Naive thymus-derived CD4-positive, alpha-beta T cell (primary cell): ENCODE measurements around the gene DFFA. TPM values are rescaled to one million over a fixed set of nuclear protein-coding genes. Genes with fewer than 3 reads are reported as not detected.

Experiments
- ATAC-seq: fragments of 150-1000 bp; cut with Tn5 transposase; 2 replicates; pipeline ENCODE4 v1.10.0; 2021; ENCODE audit warnings: mild to moderate bottlenecking, moderate library complexity
- CTCF ChIA-PET: fragments of 350-600 bp; sonication (Branson Sonifier 250); formaldehyde crosslinking; loops from one replicate; lab custom pipeline; 2021; ENCODE audit warnings: antibody characterized with exemption; lab: Charles Lee
- POLR2A ChIA-PET: fragments of 350-600 bp; sonication (Branson Sonifier 250); formaldehyde crosslinking; loops from one replicate; lab custom pipeline; 2021; ENCODE audit warnings: antibody characterized with exemption, inconsistent platforms; lab: Charles Lee
- DNase-seq, 9 donors: peaks; one replicate each; pipeline versions ENCODE4 v3.0.0 to v3.0.0-alpha.2; 2020 to 2022; ENCODE audit warnings: mixed read lengths in 1 of 9
- H3K27ac ChIP-seq: one replicate; pipeline ENCODE4 v1.7.0; 2013; ENCODE audit warnings: mild to moderate bottlenecking, low read depth, low read length, moderate library complexity
- H3K27me3 ChIP-seq, 2 donors: one replicate each; pipeline ENCODE4 v1.7.0; 2013; ENCODE audit warnings: low read length in 2 of 2, mild to moderate bottlenecking in 2 of 2, moderate library complexity in 2 of 2; ENCODE audit not compliant: control insufficient read depth in 2 of 2, insufficient read depth in 2 of 2
- H3K36me3 ChIP-seq, 3 experiments: 1 replicate in 2 of 3; 2 replicates in 1 of 3; pipeline ENCODE4 v1.7.0; 2013; ENCODE audit warnings: low read length in 3 of 3, mild to moderate bottlenecking in 3 of 3, moderate library complexity in 1 of 3; ENCODE audit not compliant: insufficient read depth in 3 of 3, control insufficient read depth in 2 of 3
- H3K4me1 ChIP-seq, 2 donors: one replicate each; pipeline ENCODE4 v1.7.0; 2013; ENCODE audit warnings: low read length in 2 of 2, mild to moderate bottlenecking in 2 of 2, moderate library complexity in 1 of 2; ENCODE audit not compliant: control insufficient read depth in 2 of 2, insufficient read depth in 2 of 2
- H3K4me3 ChIP-seq: 2 replicates; pipeline ENCODE4 v1.7.0; 2013; ENCODE audit warnings: mild to moderate bottlenecking, low read length
- H3K9me3 ChIP-seq, 3 experiments: 1 replicate in 2 of 3; 2 replicates in 1 of 3; pipeline ENCODE4 v1.7.0; 2013; ENCODE audit warnings: low read length in 3 of 3; ENCODE audit not compliant: control insufficient read depth in 2 of 3
- H3K27ac Mint-ChIP-seq, 9 donors: one replicate each; pipeline ENCODE4 v1.8.0; 2020 to 2022; ENCODE audit warnings: mixed read lengths in 9 of 9, mild to moderate bottlenecking in 8 of 9, moderate library complexity in 5 of 9, inconsistent platforms in 2 of 9
- H3K27me3 Mint-ChIP-seq, 5 donors: one replicate each; pipeline ENCODE4 v1.8.0; 2021 to 2022; ENCODE audit warnings: mixed read lengths in 5 of 5, mild to moderate bottlenecking in 1 of 5
- H3K36me3 Mint-ChIP-seq, 5 donors: one replicate each; pipeline ENCODE4 v1.8.0; 2020 to 2022; ENCODE audit warnings: mixed read lengths in 5 of 5, mild to moderate bottlenecking in 3 of 5, inconsistent platforms in 1 of 5
- H3K4me1 Mint-ChIP-seq, 7 donors: one replicate each; pipeline ENCODE4 v1.8.0; 2020 to 2022; ENCODE audit warnings: mixed read lengths in 7 of 7, mild to moderate bottlenecking in 3 of 7, inconsistent platforms in 1 of 7
- H3K4me3 Mint-ChIP-seq, 10 donors: one replicate each; pipeline ENCODE4 v1.8.0; 2020 to 2022; ENCODE audit warnings: mild to moderate bottlenecking in 10 of 10, mixed read lengths in 10 of 10, moderate library complexity in 6 of 10, inconsistent platforms in 2 of 10
- H3K9me3 Mint-ChIP-seq, 11 donors: one replicate each; pipeline ENCODE4 v1.8.0; 2020 to 2022; ENCODE audit warnings: mixed read lengths in 11 of 11, mild to moderate bottlenecking in 4 of 11, inconsistent platforms in 1 of 11, moderate library complexity in 1 of 11
- intact Hi-C, 2 donors: fragments of 100-400 bp; cut with micrococcal nuclease; formaldehyde crosslinking; loops; one replicate each; pipeline ENCODE4 v1.15.1; 2023
- polyA plus RNA-seq, 2 donors: library from polyadenylated mRNA; unstranded; fragments of 300-500 nt; fragmentation: Illumina TruSeq; gene quantifications; one replicate each; pipeline ENCODE4 v1.2.3, GENCODE V29; 2021
- total RNA-seq, 6 experiments: library from RNA in 5 of 6; stranded (reverse) in 5 of 6; gene quantifications; 1 replicate in 5 of 6; 2 replicates in 1 of 6; pipeline ENCODE4 v1.2.3 and lab custom pipeline; 2021 to 2026

DFFA gene
- total and polyA plus RNA-seq, 7 experiments from 2014 or later: 13.5 to 36.7 (median 23.4) TPM

GRCh38 chr1:10490286-10490970 lies 18.1 kb upstream of the DFFA start:
- CTCF ChIA-PET: no interaction called here
- Mint-ChIP-seq H3K36me3 (peaks cover 4 to 12% (median 6%) of the 10 kb centered on the region in 5 donors), H3K9me3 (peaks cover 0 to 5% (median 0%) of the 10 kb centered on the region in 11 donors), H3K27ac (peak overlapping the region in 1 of 9 donors; percentile 27), H3K4me3 (no peak overlapping the region), H3K4me1 (peaks cover 7 to 30% (median 15%) of the 10 kb centered on the region in 7 donors), H3K27me3 (no peaks in the 10 kb centered on the region)
- POLR2A ChIA-PET: interaction anchor here (0.7 kb wide), 1 partner anchor 16 kb away, joined by 3 read pairs; the partner anchor contains the start of gene PEX14
- Histone ChIP-seq H3K27me3 (no peaks in the 10 kb centered on the region), H3K9me3 (peaks cover 0 to 3% (median 0%) of the 10 kb centered on the region in 3 experiments), H3K27ac (no peak overlapping the region), H3K4me3 (no peak overlapping the region), H3K4me1 (peaks cover 1 to 3% of the 10 kb centered on the region in 2 donors), H3K36me3 (peaks cover 0 to 11% (median 0%) of the 10 kb centered on the region in 3 experiments)
- no peak for DNase-seq
- intact Hi-C loops: loop anchor here in 1 of 2 donors (10.0 kb wide), 1 partner anchor 276 kb away; the partner anchor contains the start of gene KIF1B
- ATAC-seq: no peak

- H3K27me3 ChIP-seq: no peaks in the 10 kb centered on the region
- H3K4me3 ChIP-seq: no peak overlapping the region
- H3K4me3 Mint-ChIP-seq: no peak overlapping the region
- peaks cover 0 to 11% (median 0%) of the 10 kb centered on the region in 3 experiments for H3K36me3 ChIP-seq
- POLR2A ChIA-PET: interaction anchor here (0.6 to 1.1 kb wide), 2 partner anchors 14 to 268 kb away, joined by 3 read pairs; no protein-coding TSS in a partner anchor
- H3K4me1 Mint-ChIP-seq: peaks cover 7 to 25% (median 13%) of the 10 kb centered on the region in 7 donors
- no peaks in the 10 kb centered on the region for H3K4me1 ChIP-seq
- intact Hi-C loops: loop anchor here in 1 of 2 donors (10.0 kb wide), 1 partner anchor 275 kb away; the partner anchor contains the start of gene KIF1B
- CTCF ChIA-PET: no interaction called here
- no peaks in the 10 kb centered on the region for H3K27me3 Mint-ChIP-seq
- DNase-seq: no peak
- ATAC-seq: no peak
- no peak overlapping the region for H3K27ac Mint-ChIP-seq
- H3K9me3 ChIP-seq: peaks cover 0 to 3% (median 0%) of the 10 kb centered on the region in 3 experiments
- peaks cover 0 to 5% (median 0%) of the 10 kb centered on the region in 11 donors for H3K9me3 Mint-ChIP-seq
- no peak overlapping the region for H3K27ac ChIP-seq
- H3K36me3 Mint-ChIP-seq: peaks cover 4 to 18% (median 9%) of the 10 kb centered on the region in 5 donors
These were observed 17.1 kb upstream of the DFFA start for GRCh38 chr1:10489291-10490055.

GRCh38 chr1:10484521-10484920 lies 12.2 kb upstream of the DFFA start:
- H3K27me3 Mint-ChIP-seq: no peaks in the 10 kb centered on the region
- POLR2A ChIA-PET: no interaction called here
- peaks cover 3 to 15% (median 4%) of the 10 kb centered on the region in 5 donors for H3K36me3 Mint-ChIP-seq
- no peak overlapping the region for H3K27ac Mint-ChIP-seq
- ATAC-seq (peak; percentile 60), DNase-seq (no peak)
- no peak overlapping the region for H3K4me3 Mint-ChIP-seq
- peaks cover 10 to 20% (median 14%) of the 10 kb centered on the region in 7 donors for H3K4me1 Mint-ChIP-seq
- intact Hi-C loops: no loop called here
- H3K9me3 Mint-ChIP-seq: peaks cover 0 to 3% (median 0%) of the 10 kb centered on the region in 11 donors
- CTCF ChIA-PET: interaction anchor here (0.6 kb wide), 1 partner anchor 28 kb away, joined by 3 read pairs; no protein-coding TSS in a partner anchor
- Histone ChIP-seq H3K4me1 (no peaks in the 10 kb centered on the region), H3K27ac (no peak overlapping the region), H3K4me3 (no peak overlapping the region), H3K36me3 (peaks cover 0 to 3% (median 0%) of the 10 kb centered on the region in 3 experiments), H3K27me3 (no peaks in the 10 kb centered on the region), H3K9me3 (peaks cover 0 to 3% (median 0%) of the 10 kb centered on the region in 3 experiments)

GRCh38 chr1:10480614-10481013 lies 8.3 kb upstream of the DFFA start:
- H3K9me3 Mint-ChIP-seq: peaks cover 0 to 3% (median 0%) of the 10 kb centered on the region in 11 donors
- no peak overlapping the region for H3K27ac Mint-ChIP-seq
- CTCF ChIA-PET: no interaction called here
- no peak for ATAC-seq
- POLR2A ChIA-PET: no interaction called here
- Histone ChIP-seq H3K27ac (no peak overlapping the region), H3K4me1 (peaks cover 4 to 11% of the 10 kb centered on the region in 2 donors), H3K9me3 (no peaks in the 10 kb centered on the region), H3K4me3 (no peak overlapping the region), H3K36me3 (no peaks in the 10 kb centered on the region), H3K27me3 (no peaks in the 10 kb centered on the region)
- no peak for DNase-seq
- H3K4me1 Mint-ChIP-seq: peaks cover 16 to 42% (median 34%) of the 10 kb centered on the region in 7 donors
- intact Hi-C loops: no loop called here
- no peaks in the 10 kb centered on the region for H3K27me3 Mint-ChIP-seq
- H3K36me3 Mint-ChIP-seq: peaks cover 0 to 8% (median 4%) of the 10 kb centered on the region in 5 donors
- no peak overlapping the region for H3K4me3 Mint-ChIP-seq

GRCh38 chr1:10479296-10479695 lies 7.0 kb upstream of the DFFA start:
- H3K9me3 Mint-ChIP-seq: no peaks in the 10 kb centered on the region
- peaks cover 9 to 43% (median 36%) of the 10 kb centered on the region in 7 donors for H3K4me1 Mint-ChIP-seq
- no peaks in the 10 kb centered on the region for H3K27me3 Mint-ChIP-seq
- no peaks in the 10 kb centered on the region for H3K9me3 ChIP-seq
- H3K27me3 ChIP-seq: no peaks in the 10 kb centered on the region
- ChIA-PET CTCF (interaction anchor here (0.6 to 2.3 kb wide), 2 partner anchors 16 to 33 kb away, joined by 3 to 9 read pairs; no protein-coding TSS in a partner anchor), POLR2A (no interaction called here)
- no peak for ATAC-seq
- peaks cover 0 to 2% (median 0%) of the 10 kb centered on the region in 5 donors for H3K36me3 Mint-ChIP-seq
- H3K4me1 ChIP-seq: peaks cover 9 to 17% of the 10 kb centered on the region in 2 donors
- H3K4me3 ChIP-seq: no peak overlapping the region
- no peaks in the 10 kb centered on the region for H3K36me3 ChIP-seq
- no peak overlapping the region for H3K27ac ChIP-seq
- DNase-seq: no peak
- no peak overlapping the region for H3K4me3 Mint-ChIP-seq
- no peak overlapping the region for H3K27ac Mint-ChIP-seq
- intact Hi-C loops: loop anchor here in 1 of 2 donors (10.0 kb wide), 2 partner anchors 1256 to 1326 kb away; partner anchors contain the start of genes AGTRAP, CLCN6 and MTHFR

- Mint-ChIP-seq H3K4me1 (peaks cover 18 to 72% (median 55%) of the 10 kb centered on the region in 7 donors), H3K27ac (peak overlapping the region; percentile 72 to 95 (median 90)), H3K36me3 (no peaks in the 10 kb centered on the region), H3K4me3 (peak overlapping the region; percentile 90 to 99 (median 96)), H3K9me3 (no peaks in the 10 kb centered on the region), H3K27me3 (no peaks in the 10 kb centered on the region)
- peak in 1 of 9 donors; percentile 6 for DNase-seq
- no peaks in the 10 kb centered on the region for H3K9me3 ChIP-seq
- no peaks in the 10 kb centered on the region for H3K27me3 ChIP-seq
- H3K4me3 ChIP-seq: peak overlapping the region; percentile 67
- H3K36me3 ChIP-seq: no peaks in the 10 kb centered on the region
- H3K4me1 ChIP-seq: peaks cover 21 to 37% of the 10 kb centered on the region in 2 donors
- ATAC-seq: no peak
- intact Hi-C loops: loop anchor here (2.0 to 10.0 kb wide), 4 partner anchors 443 to 1329 kb away; partner anchors contain the start of genes AGTRAP (in 1 of the 2), CLCN6 (in 1 of the 2), LZIC (in 1 of the 2) and MTHFR (in 1 of the 2)
- POLR2A ChIA-PET: interaction anchor here (0.9 to 1.7 kb wide), 4 partner anchors 13 to 77 kb away, joined by 3 to 7 read pairs (median 6); partner anchors contain the start of genes CENPS and PGD
- peak overlapping the region; percentile 66 for H3K27ac ChIP-seq
- CTCF ChIA-PET: interaction anchor here (0.6 kb wide), 1 partner anchor 527 kb away, joined by 3 read pairs; no protein-coding TSS in a partner anchor
These were observed 3.2 kb upstream of the DFFA start for GRCh38 chr1:10475510-10475909.
